NB4 (cell line): Measurements from ENCODE around the gene NRTN.

ENCODE experiments used
- POLR2A ChIP-seq: IDR thresholded peaks from 2 replicates; pipeline ENCODE4 v1.6.1; 2011; ENCODE audit warnings: mild to moderate bottlenecking; ENCODE audit not compliant: insufficient read length; ENCODE audit errors: extremely low read depth
- TF ChIP-seq, protein P1 (sequence below): IDR thresholded peaks from one replicate; pipeline ENCODE4 v1.5.1; 2012; ENCODE audit warnings: low read depth, low read length
- TF ChIP-seq, protein P2 (sequence below): IDR thresholded peaks from 2 replicates; pipeline ENCODE4 v1.6.1; 2011; ENCODE audit warnings: low read depth, low read length

DNA sequence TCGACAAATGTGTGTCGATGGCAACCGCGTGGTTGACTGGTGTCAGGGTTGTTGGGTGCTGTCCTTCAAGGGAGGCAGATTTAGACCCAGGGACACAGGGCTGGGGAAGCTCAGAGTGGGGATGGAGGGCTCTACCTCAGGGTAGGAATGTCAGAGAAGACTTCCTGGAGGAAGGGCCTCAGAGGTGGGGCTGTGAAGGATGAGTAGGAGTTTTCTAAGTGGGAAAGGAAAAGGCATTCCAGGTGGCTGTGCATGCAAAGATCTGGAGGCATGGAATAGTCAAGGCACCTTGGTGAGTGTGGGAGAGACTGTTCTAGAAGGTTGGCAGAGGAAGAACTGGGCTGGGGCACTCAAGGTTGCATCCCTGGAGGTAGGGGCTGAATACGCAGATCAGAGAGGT, 2.0 kb downstream of the NRTN start:
- TF ChIP-seq, protein P1, sequence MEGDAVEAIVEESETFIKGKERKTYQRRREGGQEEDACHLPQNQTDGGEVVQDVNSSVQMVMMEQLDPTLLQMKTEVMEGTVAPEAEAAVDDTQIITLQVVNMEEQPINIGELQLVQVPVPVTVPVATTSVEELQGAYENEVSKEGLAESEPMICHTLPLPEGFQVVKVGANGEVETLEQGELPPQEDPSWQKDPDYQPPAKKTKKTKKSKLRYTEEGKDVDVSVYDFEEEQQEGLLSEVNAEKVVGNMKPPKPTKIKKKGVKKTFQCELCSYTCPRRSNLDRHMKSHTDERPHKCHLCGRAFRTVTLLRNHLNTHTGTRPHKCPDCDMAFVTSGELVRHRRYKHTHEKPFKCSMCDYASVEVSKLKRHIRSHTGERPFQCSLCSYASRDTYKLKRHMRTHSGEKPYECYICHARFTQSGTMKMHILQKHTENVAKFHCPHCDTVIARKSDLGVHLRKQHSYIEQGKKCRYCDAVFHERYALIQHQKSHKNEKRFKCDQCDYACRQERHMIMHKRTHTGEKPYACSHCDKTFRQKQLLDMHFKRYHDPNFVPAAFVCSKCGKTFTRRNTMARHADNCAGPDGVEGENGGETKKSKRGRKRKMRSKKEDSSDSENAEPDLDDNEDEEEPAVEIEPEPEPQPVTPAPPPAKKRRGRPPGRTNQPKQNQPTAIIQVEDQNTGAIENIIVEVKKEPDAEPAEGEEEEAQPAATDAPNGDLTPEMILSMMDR: no peak
- no peak for TF ChIP-seq POLR2A
- TF ChIP-seq, protein P2, sequence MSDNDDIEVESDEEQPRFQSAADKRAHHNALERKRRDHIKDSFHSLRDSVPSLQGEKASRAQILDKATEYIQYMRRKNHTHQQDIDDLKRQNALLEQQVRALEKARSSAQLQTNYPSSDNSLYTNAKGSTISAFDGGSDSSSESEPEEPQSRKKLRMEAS: no peak
